HEK293 (cell line): ENCODE data around the gene ZNF239.

Experiments
- ZNF239 ChIP-seq: fragments of 450-650 bp; formaldehyde crosslinking; IDR thresholded peaks from 2 replicates; pipeline ENCODE4 v1.5.1; 2016; ENCODE audit warnings: missing biosample characterization, missing genetic modification characterization
- TF ChIP-seq, protein P1 (sequence below): fragments of 450-650 bp; formaldehyde crosslinking; IDR thresholded peaks from 2 replicates; pipeline ENCODE4 v1.5.0; 2017; ENCODE audit warnings: missing biosample characterization, missing genetic modification characterization, borderline replicate concordance
- TF ChIP-seq, protein P2 (sequence below): fragments of 450-650 bp; formaldehyde crosslinking; IDR thresholded peaks from 2 replicates; pipeline ENCODE4 v1.5.1; 2016; ENCODE audit warnings: missing biosample characterization, missing genetic modification characterization, low read depth
- TF ChIP-seq, protein P3 (sequence below): fragments of 450-650 bp; formaldehyde crosslinking; IDR thresholded peaks from 2 replicates; pipeline ENCODE4 v1.5.1; 2016; ENCODE audit warnings: missing biosample characterization, missing genetic modification characterization

DNA sequence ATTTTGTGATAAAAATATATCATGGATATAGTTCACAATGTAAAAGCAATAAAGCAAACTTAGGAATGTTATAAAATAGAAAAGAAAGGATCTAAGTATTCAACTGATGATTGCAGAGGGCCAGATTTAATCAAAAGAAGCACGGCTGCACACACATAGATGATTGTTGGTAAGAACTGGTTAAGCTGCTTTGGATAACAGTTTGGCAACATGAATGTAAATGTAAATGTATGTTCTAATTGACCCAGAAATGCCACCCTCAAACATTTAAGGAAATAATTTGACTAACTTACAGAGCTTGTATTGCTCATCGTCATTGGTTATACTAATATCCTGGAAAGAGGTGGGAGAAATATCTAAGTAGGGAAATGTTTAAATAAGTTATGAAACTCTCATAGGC is 45.0 kb upstream of the ZNF239 start:
- TF ChIP-seq, protein P1, sequence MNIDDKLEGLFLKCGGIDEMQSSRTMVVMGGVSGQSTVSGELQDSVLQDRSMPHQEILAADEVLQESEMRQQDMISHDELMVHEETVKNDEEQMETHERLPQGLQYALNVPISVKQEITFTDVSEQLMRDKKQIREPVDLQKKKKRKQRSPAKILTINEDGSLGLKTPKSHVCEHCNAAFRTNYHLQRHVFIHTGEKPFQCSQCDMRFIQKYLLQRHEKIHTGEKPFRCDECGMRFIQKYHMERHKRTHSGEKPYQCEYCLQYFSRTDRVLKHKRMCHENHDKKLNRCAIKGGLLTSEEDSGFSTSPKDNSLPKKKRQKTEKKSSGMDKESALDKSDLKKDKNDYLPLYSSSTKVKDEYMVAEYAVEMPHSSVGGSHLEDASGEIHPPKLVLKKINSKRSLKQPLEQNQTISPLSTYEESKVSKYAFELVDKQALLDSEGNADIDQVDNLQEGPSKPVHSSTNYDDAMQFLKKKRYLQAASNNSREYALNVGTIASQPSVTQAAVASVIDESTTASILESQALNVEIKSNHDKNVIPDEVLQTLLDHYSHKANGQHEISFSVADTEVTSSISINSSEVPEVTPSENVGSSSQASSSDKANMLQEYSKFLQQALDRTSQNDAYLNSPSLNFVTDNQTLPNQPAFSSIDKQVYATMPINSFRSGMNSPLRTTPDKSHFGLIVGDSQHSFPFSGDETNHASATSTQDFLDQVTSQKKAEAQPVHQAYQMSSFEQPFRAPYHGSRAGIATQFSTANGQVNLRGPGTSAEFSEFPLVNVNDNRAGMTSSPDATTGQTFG (tag by site-specific recombination): no peak
- TF ChIP-seq, protein P2, sequence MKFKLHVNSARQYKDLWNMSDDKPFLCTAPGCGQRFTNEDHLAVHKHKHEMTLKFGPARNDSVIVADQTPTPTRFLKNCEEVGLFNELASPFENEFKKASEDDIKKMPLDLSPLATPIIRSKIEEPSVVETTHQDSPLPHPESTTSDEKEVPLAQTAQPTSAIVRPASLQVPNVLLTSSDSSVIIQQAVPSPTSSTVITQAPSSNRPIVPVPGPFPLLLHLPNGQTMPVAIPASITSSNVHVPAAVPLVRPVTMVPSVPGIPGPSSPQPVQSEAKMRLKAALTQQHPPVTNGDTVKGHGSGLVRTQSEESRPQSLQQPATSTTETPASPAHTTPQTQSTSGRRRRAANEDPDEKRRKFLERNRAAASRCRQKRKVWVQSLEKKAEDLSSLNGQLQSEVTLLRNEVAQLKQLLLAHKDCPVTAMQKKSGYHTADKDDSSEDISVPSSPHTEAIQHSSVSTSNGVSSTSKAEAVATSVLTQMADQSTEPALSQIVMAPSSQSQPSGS (tag by site-specific recombination): no peak
- TF ChIP-seq ZNF239: no peak
- TF ChIP-seq, protein P3, sequence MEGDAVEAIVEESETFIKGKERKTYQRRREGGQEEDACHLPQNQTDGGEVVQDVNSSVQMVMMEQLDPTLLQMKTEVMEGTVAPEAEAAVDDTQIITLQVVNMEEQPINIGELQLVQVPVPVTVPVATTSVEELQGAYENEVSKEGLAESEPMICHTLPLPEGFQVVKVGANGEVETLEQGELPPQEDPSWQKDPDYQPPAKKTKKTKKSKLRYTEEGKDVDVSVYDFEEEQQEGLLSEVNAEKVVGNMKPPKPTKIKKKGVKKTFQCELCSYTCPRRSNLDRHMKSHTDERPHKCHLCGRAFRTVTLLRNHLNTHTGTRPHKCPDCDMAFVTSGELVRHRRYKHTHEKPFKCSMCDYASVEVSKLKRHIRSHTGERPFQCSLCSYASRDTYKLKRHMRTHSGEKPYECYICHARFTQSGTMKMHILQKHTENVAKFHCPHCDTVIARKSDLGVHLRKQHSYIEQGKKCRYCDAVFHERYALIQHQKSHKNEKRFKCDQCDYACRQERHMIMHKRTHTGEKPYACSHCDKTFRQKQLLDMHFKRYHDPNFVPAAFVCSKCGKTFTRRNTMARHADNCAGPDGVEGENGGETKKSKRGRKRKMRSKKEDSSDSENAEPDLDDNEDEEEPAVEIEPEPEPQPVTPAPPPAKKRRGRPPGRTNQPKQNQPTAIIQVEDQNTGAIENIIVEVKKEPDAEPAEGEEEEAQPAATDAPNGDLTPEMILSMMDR (tag by site-specific recombination): no peak
